K562 (cell line): ENCODE measurements around the gene HOXC5. TPM values are rescaled to one million over a fixed set of nuclear protein-coding genes. Genes with fewer than 3 reads are reported as not detected.

Source experiments
- ERF ChIP-seq: fragments of 450-650 bp; formaldehyde crosslinking; IDR thresholded peaks from 2 replicates; pipeline ENCODE4 v1.4.0; 2020; ENCODE audit warnings: mild to moderate bottlenecking, mixed read lengths
- FOXA1 ChIP-seq: fragments of 450-650 bp; IDR thresholded peaks from 2 replicates; pipeline ENCODE4 v1.6.1; 2016; ENCODE audit warnings: mild to moderate bottlenecking, borderline replicate concordance
- FOXA3 ChIP-seq, 2 experiments: fragments of 450-650 bp in 1 of 2; sonication (generic) in 1 of 2; formaldehyde crosslinking; IDR thresholded peaks in 1 of 2; conservative IDR thresholded peaks in 1 of 2; 2 replicates each; pipeline versions ENCODE4 v1.4.0 to v1.8.0; 2020 to 2022; ENCODE audit warnings: mild to moderate bottlenecking in 2 of 2, missing genetic modification reagents in 1 of 2
- FOXK2 ChIP-seq, 2 experiments: fragments of 450-650 bp; IDR thresholded peaks in 1 of 2; conservative IDR thresholded peaks in 1 of 2; 2 replicates each; pipeline ENCODE4 v1.6.1; 2016; ENCODE audit warnings: low read depth in 2 of 2, mild to moderate bottlenecking in 1 of 2
- HDAC6 ChIP-seq: IDR thresholded peaks from 2 replicates; pipeline ENCODE4 v1.6.1; 2012; ENCODE audit warnings: low read depth, mild to moderate bottlenecking, control low read depth, inconsistent platforms, low read length, moderate library complexity
- IRF2 ChIP-seq: sonication (generic); formaldehyde crosslinking; IDR thresholded peaks from 2 replicates; pipeline ENCODE4 v1.8.1; 2022; ENCODE audit warnings: mild to moderate bottlenecking, missing genetic modification reagents
- KDM4B ChIP-seq, 2 experiments: fragments of 450-650 bp in 1 of 2; sonication (generic) in 1 of 2; IDR thresholded peaks; 2 replicates each; pipeline ENCODE4 v1.6.1; 2016 to 2017; ENCODE audit warnings: borderline replicate concordance in 2 of 2, antibody characterized with exemption in 1 of 2, low read depth in 1 of 2, mild to moderate bottlenecking in 1 of 2
- NFRKB ChIP-seq: fragments of 450-650 bp; IDR thresholded peaks from 2 replicates; pipeline ENCODE4 v1.6.1; 2016; ENCODE audit warnings: low read depth
- NR2F6 ChIP-seq: fragments of 450-650 bp; formaldehyde crosslinking; IDR thresholded peaks from 2 replicates; pipeline ENCODE4 v1.4.0; 2020; ENCODE audit warnings: mild to moderate bottlenecking
- PCBP2 ChIP-seq: fragments of 200-400 bp; formaldehyde crosslinking; IDR thresholded peaks from 2 replicates; pipeline ENCODE4 v1.6.1; 2018; ENCODE audit warnings: low read length, low read depth, mild to moderate bottlenecking, moderate library complexity; ENCODE audit not compliant: poor library complexity, severe bottlenecking
- PHF21A ChIP-seq: fragments of 450-650 bp; IDR thresholded peaks from 2 replicates; pipeline ENCODE4 v1.6.1; 2017; ENCODE audit warnings: low read depth, borderline replicate concordance
- SAFB2 ChIP-seq: fragments of 200-400 bp; formaldehyde crosslinking; IDR thresholded peaks from 2 replicates; pipeline ENCODE4 v1.6.1; 2018; ENCODE audit warnings: borderline replicate concordance, low read length, low read depth, moderate library complexity; ENCODE audit not compliant: severe bottlenecking
- SMC3 ChIP-seq: conservative IDR thresholded peaks from 2 replicates; pipeline ENCODE4 v1.6.1; 2011; ENCODE audit warnings: low read depth, low read length, improper control_type of control experiment; ENCODE audit not compliant: insufficient read depth
- SRF ChIP-seq, 2 experiments: fragments of 250-450, 450-650 bp in 1 of 2; sonication (Bioruptor Pico) in 1 of 2; sonication (generic) in 1 of 2; formaldehyde crosslinking; IDR thresholded peaks; 2 replicates each; pipeline versions ENCODE4 v1.5.0 to v1.5.1; 2020 to 2022; ENCODE audit warnings: mild to moderate bottlenecking in 1 of 2, missing genetic modification reagents in 1 of 2
- SRSF1 ChIP-seq: fragments of 200-400 bp; formaldehyde crosslinking; IDR thresholded peaks from 2 replicates; pipeline ENCODE4 v1.6.1; 2017; ENCODE audit warnings: mild to moderate bottlenecking, low read depth, low read length, moderate library complexity
- TAF9B ChIP-seq: fragments of 450-650 bp; IDR thresholded peaks from 2 replicates; pipeline ENCODE4 v1.6.1; 2018; ENCODE audit warnings: mild to moderate bottlenecking; ENCODE audit not compliant: partially characterized antibody
- TCF7L2 ChIP-seq: fragments of 150-350 bp; IDR thresholded peaks from 2 replicates; pipeline ENCODE4 v1.6.1; 2016; ENCODE audit warnings: low read depth, mild to moderate bottlenecking, low read length, moderate library complexity
- TRIM28 ChIP-seq: fragments of 450-650 bp; IDR thresholded peaks from 2 replicates; pipeline ENCODE4 v1.6.1; 2017
- ZNF146 ChIP-seq: IDR thresholded peaks from one replicate; pipeline ENCODE4 v1.6.1; 2018; ENCODE audit warnings: missing compliant biosample characterization; ENCODE audit not compliant: unreplicated experiment
- polyA plus RNA-seq, 8 experiments: library from polyadenylated mRNA; depleted of rRNA in 4 of 8; stranded (reverse) in 5 of 8; unstranded in 3 of 8; fragments of >200 nt; fragmentation: Nextera tagmentation in 2 of 8; fragmentation: Illumina TruSeq in 1 of 8; extraction: Ambion mirVana in 2 of 8; extraction: Trizol in 1 of 8; gene quantifications; 2 replicates each; pipeline versions ENCODE4 v1.2.1 to v1.2.3, GENCODE V29; 2011 to 2014; ENCODE audit warnings: inconsistent platforms in 1 of 8, missing spikeins in 1 of 8
- total RNA-seq, 7 experiments: library from RNA; depleted of rRNA in 6 of 7; stranded (reverse); fragments of >200 nt in 6 of 7; fragmentation: Illumina TruSeq in 2 of 7; extraction: Trizol in 2 of 7; gene quantifications; 2 replicates each; pipeline versions ENCODE4 v1.2.1 to v1.2.3, GENCODE V29; 2011 to 2021; ENCODE audit warnings: low replicate concordance in 1 of 7
- TF ChIP-seq, protein P1 (sequence below): fragments of 450-650 bp; IDR thresholded peaks from one replicate; pipeline ENCODE4 v1.6.1; 2018; ENCODE audit warnings: mild to moderate bottlenecking, moderate library complexity; ENCODE audit not compliant: partially characterized antibody
- TF ChIP-seq, protein P2 (sequence below): fragments of 250-450 bp; sonication (Bioruptor Pico); IDR thresholded peaks from 2 replicates; pipeline ENCODE4 v1.8.0; 2021; ENCODE audit warnings: borderline replicate concordance, mild to moderate bottlenecking, moderate library complexity; ENCODE audit not compliant: poor library complexity, severe bottlenecking
- TF ChIP-seq, protein P3 (sequence below): fragments of 450-650 bp; conservative IDR thresholded peaks from 2 replicates; pipeline ENCODE4 v1.6.1; 2016; ENCODE audit warnings: missing genetic modification characterization, low read depth, mild to moderate bottlenecking, missing compliant biosample characterization, moderate library complexity

The HOXC5 gene
- total and polyA plus RNA-seq, 9 of the 15 experiments (the other 6 are each of a cell fraction or from before 2014, with no cell fraction given) = 0.10 to 0.44 (median 0.18) TPM; not detected in 4

DNA sequence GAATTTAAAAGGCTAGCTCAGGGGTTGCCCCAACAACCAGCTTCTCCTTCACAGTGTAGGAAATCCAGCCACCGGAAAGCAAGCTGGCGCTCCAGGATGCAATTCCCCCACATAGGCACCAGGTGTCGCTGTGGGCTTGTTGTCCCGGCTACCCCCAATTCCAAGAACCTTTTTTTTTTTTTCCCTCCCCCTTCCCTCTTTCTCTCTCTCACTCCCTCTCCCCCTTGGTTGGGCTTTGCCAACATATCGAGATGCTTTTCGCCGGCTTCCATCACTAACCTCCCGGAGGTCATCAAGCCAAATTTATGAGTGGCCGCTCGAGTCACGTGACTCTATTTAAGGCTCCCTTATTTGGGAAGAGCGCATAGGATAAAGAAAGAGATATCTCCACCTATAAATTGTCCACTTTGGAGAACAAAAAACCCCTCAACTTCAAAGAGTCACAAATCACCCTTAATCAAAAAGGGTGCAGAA lies at the start of gene HOXC5 (continued):
- no peak for TF ChIP-seq TAF9B
- TF ChIP-seq FOXA3 (CRISPR knock-in tag; conservative IDR thresholded peaks at IDR 0.05 in 1 of 2, IDR thresholded peaks at IDR 0.05 in 1 of 2) = no peak
- TF ChIP-seq ZNF146 (CRISPR knock-in tag) = no peak
- TF ChIP-seq, protein P1, sequence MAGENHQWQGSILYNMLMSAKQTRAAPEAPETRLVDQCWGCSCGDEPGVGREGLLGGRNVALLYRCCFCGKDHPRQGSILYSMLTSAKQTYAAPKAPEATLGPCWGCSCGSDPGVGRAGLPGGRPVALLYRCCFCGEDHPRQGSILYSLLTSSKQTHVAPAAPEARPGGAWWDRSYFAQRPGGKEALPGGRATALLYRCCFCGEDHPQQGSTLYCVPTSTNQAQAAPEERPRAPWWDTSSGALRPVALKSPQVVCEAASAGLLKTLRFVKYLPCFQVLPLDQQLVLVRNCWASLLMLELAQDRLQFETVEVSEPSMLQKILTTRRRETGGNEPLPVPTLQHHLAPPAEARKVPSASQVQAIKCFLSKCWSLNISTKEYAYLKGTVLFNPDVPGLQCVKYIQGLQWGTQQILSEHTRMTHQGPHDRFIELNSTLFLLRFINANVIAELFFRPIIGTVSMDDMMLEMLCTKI = no peak
- TF ChIP-seq, protein P2, sequence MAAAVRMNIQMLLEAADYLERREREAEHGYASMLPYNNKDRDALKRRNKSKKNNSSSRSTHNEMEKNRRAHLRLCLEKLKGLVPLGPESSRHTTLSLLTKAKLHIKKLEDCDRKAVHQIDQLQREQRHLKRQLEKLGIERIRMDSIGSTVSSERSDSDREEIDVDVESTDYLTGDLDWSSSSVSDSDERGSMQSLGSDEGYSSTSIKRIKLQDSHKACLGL (CRISPR knock-in tag) = no peak
- TF ChIP-seq, protein P3, sequence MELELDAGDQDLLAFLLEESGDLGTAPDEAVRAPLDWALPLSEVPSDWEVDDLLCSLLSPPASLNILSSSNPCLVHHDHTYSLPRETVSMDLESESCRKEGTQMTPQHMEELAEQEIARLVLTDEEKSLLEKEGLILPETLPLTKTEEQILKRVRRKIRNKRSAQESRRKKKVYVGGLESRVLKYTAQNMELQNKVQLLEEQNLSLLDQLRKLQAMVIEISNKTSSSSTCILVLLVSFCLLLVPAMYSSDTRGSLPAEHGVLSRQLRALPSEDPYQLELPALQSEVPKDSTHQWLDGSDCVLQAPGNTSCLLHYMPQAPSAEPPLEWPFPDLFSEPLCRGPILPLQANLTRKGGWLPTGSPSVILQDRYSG (tag) = no peak
- 0 out of 2 replicates have a peak, but pooled peaks have one; percentile 29 for TF ChIP-seq PHF21A
- no peak for TF ChIP-seq NFRKB
- no peak for TF ChIP-seq SRSF1
- TF ChIP-seq NR2F6 (CRISPR knock-in tag) = no peak
- TF ChIP-seq ERF (CRISPR knock-in tag) = no peak
- no peak for TF ChIP-seq HDAC6
- no peak for TF ChIP-seq SRF (CRISPR knock-in tag; IDR thresholded peaks at IDR 0.05)
- TF ChIP-seq KDM4B (IDR thresholded peaks at IDR 0.05; ENCODE audit: borderline replicate concordance in 2 of 2, low read depth in 1 of 2) = no peak
- no peak for TF ChIP-seq IRF2
- no peak for TF ChIP-seq PCBP2
- peak; percentile 95 for TF ChIP-seq SMC3
- TF ChIP-seq TCF7L2 = no peak
- peak; percentile 60 to 77; a peak in 3 of 4 replicates for TF ChIP-seq FOXK2 (conservative IDR thresholded peaks at IDR 0.05 in 1 of 2, IDR thresholded peaks at IDR 0.05 in 1 of 2; ENCODE audit: low read depth in 2 of 2)
- TF ChIP-seq TRIM28 = peak; percentile 58; the same call in 1 of the 2 replicates
- no peak for TF ChIP-seq FOXA1
- no peak for TF ChIP-seq SAFB2
